TTC549 (cell line): ENCODE data around the gene SLC19A1.
"Not testable (repeated sequence)": the region's sequence is repeated elsewhere in the genome, so short reads cannot be mapped to it uniquely, and the experiment has no call there.

ENCODE experiments used
- FAIRE-seq: peaks from 2 replicates; lab custom pipeline; 2012; peaks lifted over from hg19 to GRCh38; lab: Jason Lieb, UNC

Gene SLC19A1

DNA sequence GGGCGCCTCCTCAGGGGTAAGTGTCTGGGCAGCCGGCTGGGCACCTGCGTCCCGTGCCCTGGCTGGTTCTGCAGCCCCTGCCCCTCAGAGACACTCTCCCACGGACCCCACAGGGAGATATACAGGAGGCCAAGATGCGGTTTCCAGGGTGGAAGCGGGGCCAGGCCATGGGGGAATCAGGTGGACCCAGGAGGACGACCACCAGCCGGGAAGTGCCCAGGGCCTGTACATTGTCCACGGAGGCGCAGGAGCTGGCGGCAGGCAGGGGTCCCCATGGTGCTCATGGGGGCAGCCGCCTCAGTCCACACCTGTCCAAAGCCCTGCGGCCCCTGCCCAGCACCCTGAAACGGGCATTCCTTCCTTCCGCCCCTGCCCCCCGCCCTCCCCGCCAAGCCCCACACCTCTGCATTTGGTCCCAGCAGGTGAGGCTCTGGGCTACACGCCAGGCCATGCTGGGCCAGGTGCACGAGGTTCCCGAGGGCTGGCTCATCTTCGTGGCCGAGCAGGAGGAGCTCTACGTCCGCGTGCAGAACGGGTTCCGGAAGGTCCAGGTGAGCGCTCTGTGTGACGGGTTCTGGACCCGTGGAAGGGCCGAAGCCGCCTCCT is 36.7 kb downstream of the SLC19A1 start:
- no peak for FAIRE-seq

GRCh38 chr21:45504516-45505415 is 37.5 kb downstream of the SLC19A1 start:
- no peak for FAIRE-seq

DNA sequence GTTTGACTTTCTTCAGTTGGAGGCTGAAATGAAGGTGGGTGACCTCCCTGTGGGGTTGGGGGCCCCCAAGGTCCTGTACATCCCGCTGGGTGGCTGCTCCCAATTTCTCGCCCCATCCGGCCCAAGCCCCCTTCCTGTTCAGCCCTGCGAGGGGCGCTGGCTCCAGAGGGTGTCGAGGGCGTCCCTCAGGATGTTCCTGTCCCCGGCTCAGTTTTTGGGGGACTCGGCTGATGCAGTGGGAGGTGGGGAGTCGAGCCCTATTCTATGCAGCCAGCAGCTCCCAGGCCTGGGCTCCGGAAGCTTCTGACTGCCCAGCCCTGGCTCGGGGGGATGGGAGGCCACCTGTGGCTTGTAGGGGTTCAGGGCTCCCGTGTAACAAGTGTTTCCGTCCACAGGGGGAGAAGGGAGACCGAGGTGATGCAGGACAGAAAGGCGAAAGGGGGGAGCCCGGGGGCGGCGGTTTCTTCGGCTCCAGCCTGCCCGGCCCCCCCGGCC is 38.2 kb downstream of the SLC19A1 start:
- no peak for FAIRE-seq

- not testable (repeated sequence) for FAIRE-seq
Measured at GRCh38 chr21:45503226-45503625, 39.0 kb downstream of the SLC19A1 start.

DNA sequence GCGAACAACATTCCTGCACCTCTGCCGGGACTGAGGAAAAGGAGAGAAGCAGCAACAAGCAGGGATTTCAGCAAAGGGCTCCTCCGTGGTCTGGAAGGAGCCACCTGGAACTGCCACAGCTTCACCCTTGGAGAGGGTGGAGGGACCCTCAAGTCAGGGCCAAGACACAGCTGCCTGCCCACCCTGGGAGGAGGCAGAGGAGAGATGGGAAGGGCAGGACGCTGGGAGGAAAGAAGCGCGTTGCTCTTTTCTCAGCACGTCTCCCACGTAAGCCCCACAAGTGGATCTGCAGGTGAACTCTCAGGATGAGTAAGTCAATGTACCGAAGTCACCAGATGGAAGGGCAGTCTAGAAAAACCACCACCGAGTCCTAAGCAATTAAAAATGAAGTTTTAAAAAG is 39.6 kb downstream of the SLC19A1 start:
- FAIRE-seq = no peak

DNA sequence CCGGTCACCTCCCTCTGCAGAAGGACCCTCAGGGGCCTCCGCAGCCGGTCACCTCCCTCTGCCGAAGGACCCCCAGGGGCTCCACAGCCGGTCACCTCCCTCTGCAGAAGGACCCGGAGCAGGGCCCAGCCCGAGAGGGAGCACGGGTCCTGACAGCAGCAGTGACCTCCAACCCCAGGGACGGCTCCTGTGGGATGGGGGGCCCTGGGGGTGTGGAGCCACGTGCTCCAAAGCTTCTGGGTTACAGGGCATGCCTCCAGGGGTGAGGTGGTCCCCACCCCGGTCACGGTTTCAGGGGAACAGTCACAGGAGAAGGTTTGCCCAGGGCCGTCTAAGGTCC is 40.3 kb downstream of the SLC19A1 start:
- FAIRE-seq = no peak

DNA sequence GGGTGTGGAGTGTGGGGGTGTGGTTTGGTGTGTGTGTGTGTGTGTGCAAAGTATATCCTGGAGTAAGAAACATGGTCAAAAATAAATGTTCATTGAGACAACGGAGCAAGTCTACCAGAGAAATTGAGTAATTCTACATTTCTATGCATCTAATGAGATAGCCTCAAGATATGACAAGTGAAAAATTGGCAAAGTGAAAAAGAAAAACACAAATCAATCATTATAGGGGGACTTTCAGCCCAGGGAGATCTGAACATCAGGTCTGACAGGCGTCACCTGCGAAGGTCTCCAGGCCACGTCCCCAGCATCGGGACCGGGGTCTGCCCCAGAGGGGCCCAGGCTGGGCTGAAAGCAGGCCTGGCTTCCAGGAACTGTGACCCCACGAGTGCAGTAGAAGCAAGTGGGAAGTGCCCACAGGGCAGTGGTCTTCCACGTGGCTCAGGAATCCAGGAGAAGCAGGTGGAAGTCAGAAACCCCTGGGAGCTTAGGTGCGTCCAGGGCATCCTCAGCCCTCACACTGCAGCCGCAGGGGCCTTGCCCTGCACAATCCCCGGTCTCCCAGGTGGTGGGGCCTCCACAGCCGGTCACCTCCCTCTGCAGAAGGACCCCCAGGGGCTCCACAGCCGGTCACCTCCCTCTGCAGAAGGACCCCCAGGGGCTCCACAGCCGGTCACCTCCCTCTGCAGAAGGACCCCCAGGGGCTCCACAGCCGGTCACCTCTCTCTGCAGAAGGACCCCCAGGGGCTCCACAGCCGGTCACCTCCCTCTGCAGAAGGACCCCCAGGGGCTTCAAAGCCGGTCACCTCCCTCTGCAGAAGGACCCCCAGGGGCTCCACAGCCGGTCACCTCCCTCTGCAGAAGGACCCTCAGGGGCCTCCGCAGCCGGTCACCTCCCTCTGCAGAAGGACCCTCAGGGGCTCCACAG is 40.9 kb downstream of the SLC19A1 start:
- not testable (repeated sequence) for FAIRE-seq

DNA sequence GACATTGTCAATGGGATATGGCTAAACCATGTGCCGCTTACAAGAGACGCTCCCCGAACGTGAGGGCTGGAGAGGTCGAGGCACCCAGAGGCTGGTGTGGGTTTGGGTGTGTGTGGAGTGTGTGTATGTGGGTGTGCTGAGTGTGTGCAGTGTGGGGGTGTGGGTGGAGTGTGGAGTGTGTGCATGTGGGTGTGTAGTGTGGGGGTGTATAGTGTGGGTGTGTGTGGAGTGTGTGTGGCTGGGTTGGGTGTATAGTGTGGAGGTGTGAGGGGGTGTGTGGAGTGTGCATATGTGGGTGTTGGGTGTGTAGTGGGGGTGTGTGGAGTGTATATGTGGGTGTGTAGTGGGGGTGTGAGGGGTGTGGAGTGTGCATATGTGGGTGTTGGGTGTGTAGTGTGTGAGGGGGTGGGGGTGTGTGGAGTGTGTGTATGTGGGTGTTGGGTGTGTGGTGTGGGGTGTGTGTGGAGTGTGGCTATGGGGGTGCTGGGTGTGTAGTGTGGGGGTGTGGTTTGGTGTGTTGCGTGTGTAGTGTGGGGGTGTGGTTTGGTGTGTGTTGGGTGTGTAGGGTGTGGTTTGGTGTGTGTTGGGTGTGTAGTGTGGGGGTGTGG is 42.2 kb downstream of the SLC19A1 start:
- no peak for FAIRE-seq

DNA sequence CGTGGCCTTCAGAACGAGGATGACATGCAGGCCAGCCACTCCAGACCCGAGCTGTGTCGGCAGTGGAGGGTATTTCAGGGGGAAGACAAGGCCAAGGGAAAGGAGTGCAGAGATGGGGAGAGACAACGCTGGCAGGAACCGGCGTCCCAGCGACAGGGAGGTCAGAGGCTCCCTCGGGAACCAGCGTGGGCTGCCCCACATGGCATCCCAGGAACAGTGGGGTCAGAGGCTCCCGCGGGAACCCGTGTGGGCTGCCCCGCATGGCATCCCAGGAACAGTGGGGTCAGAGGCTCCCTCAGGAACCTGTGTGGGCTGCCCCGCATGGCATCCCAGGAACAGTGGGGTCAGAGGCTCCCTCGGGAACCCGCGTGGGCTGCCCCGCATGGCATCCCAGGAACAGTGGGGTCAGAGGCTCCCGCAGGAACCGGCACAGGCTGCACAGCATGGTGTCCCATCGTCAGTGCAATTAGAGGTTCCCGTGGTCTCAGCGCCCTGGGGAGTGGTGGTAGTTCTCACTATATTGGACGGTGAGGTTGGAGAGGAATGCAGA is 43.0 kb downstream of the SLC19A1 start:
- FAIRE-seq = no peak

DNA sequence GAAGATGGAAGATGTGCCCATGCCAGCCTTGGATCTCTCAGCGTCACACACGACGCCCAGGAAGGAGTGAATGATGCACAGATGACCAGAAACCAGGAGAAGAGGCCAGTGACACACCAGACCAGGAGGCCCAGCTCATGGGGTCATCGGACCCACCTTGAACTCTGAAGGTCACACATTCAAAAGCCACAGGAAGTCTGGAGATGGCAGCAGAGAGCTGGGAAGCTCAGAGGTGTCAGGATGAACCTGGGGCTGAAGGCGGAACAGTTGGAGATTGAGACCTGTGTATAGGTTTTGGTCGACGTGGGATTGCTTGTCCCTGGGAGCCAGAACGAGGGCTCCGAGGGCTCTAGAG is 43.6 kb downstream of the SLC19A1 start:
- no peak for FAIRE-seq

DNA sequence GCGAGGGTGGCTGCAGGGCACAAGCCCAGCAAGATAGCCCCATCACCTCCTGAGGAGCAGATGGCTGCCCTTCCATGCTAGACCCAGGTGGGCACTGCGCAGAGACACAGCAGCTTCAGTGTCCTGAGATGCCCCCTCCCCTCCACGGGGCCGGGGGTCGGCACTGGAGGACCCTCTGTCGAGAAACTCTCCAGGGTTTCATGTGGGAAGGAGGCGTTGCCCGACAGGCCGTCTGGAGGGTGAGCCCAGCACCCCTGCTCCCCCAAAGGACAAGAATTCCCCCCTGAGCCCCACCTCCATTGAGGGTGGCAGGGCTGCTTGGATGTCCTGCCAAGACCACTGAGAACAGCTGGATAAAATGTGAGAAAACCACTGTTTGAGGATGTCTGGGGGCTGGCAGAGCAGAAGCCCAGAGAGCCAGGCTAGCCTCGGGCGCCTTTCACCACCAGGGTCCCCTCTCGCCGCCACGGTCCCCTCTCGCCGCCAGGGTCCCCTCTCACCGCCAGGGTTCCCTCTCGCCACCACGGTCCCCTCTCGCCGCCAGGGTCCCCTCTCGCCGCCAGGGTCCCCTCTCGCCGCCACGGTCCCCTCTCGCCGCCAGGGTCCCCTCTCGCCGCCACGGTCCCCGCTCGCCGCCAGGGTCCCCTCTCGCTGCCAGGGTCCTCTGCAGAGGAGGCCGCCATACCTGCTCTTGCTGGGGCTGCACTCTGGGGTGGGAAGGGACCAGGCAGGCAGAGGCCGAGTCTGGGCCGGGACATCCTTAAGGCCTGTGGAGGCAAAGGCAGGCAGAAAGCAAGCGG is 44.2 kb downstream of the SLC19A1 start:
- no peak for FAIRE-seq

DNA sequence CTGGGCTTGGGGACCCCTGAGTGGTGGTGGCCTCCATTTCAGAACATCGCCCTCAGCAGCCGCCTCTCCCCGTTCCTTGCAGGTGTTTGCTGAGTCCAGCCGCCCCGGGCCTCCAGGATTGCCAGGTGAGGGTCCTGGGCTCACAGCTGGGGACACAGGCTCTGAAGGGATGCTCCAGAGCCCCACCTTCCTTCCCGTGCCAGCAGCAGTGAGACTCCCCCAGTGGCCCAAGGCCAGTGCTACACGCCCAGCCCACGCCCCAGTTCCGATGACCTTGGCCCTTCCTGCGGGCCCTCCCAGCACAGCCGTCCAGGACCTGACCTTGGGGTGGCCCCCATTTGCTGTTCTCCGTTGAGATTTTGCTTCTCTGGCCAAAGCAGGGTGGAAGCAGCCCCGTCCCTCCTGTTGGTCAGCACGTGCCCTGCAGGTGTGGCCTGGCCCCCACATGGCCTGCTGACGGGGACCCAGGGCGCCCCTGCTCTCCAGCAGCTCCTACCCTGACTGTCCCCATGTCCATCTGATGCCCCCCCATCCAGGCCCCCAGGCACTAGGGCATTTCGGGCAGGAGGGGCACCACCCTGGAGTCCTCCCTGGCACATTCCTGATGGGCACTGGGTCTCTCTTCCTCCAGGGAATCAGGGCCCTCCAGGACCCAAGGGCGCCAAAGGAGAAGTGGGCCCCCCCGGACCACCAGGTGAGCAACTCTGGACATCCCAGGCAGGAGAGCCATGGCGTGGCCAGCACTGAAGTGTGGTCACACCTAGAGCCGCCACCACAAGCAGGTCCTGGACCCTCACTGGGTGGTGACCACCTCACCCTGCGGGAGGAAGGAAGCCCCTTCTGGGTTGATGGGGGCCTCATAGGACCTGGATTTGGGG is 45.0 kb downstream of the SLC19A1 start:
- no peak for FAIRE-seq

GRCh38 chr21:45496151-45496967 is 45.9 kb downstream of the SLC19A1 start:
- FAIRE-seq = no peak

DNA sequence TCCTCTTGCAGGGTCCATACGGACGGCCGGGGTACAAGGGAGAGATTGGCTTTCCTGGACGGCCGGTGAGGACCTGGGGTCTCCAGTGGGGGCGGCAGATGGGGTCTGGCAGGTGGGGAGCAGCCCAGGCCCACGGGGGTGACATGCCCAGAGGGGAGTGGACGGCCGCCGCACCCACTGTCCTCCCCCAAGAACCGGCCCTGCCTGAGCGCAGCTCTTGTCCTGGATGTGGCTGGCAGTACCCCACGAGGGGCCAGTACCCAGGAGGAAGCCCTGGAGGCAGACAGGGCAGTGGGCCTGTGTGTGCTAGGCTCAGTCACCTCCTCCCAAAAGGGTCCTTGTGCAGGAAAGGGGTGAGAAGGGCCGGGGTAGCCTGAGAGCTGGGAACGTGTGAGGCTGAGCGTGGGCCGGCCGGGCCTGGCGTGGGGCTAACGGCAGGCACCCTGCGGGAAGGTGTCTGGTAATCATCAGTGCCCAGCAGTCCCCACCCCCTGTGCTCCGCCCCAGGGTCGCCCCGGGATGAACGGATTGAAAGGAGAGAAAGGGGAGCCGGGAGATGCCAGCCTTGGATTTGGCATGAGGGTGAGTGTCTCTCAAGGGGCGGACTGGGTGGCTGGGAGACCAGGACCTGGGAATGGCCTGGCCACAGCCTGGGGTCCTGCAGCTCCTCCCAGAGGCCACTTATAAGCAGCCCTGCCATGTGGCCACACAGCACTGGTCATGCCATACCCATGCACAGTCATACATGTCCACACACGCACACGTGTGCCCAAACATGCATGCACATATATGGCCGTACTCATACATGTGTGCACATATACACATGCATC is 47.2 kb downstream of the SLC19A1 start:
- FAIRE-seq = no peak

DNA sequence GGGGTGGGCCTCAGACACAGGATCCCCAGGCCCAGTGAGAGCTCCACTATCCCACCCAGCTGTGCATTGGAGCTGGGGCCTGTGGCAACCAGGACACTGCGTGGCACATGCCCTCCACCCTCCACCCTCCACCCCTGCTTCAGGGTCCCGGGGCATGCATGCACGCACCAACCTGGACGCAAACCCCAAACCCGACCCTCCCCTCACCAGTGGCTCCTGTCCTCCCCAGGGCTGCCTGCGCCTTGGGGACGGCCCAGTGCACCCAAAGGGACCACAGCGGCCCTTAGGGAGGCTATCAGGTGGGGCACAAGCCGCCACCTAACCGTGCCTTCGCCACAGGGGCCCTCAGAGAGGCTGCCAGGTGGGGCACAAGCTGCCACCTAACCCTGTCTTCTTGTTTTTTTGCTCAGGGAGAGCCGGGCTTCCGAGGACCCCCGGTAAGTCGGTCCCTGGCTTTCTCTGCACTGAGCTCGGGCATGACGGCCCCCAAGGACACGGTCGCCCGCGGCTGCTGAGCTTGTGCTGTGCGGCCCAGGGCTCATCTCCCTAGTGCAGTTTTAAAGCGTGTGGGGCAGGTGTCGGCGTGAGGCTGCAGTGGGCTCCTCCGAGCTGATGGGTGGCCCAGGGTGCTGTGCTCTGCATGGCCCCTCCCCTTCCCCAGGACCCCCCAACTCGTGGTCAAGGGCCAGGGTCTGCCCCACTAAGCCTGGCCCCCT is 47.9 kb downstream of the SLC19A1 start:
- FAIRE-seq = no peak

DNA sequence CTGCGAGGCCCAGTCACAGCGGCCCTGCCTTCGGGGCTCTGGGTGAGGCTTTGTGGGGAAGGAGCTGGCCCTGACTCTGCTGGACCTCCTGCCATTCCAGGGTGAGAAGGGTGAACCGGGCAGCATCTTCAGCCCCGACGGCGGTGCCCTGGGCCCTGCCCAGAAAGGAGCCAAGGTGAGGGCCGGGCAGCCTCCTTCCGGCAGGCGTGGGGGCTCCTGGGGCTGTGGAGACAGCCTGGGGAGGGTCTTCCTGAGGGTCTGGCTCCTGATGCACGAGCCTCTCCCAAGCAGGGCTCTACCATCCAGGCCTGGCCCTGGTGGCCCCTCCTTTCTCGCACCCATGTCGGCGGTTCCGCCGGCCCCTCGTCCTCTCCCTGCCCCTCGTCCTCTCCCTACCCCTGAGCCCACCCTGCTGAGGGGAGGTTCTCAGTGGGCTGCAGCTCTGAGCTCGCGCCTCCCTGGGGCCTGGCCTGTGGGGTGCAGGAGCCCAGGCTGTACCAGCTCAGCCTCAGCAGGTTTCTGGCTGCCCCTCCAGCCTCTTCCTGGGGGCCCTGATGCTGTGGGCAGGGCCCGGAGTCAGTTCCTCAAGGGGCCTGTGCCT is 48.7 kb downstream of the SLC19A1 start:
- no peak for FAIRE-seq

DNA sequence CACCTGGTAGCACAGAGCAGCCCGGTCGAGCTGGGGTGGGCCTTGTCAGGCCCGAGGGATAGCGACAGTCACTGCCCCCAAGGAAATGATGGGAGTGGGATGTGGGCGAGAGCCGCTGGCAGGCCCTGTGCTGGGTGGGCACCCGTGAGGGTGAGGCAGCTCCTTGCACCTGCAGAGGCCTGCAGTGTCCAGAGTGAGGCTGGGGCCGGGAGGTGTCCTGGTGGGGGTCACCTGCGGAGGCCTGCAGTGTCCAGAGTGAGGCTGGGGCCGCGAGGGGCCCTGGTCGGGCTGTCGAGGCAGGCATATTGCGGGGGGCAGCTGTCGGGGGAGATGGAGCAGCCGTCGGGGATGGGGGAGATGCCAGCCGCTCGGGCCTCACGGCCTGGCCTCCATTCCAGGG is 49.5 kb downstream of the SLC19A1 start:
- FAIRE-seq = no peak
